Measurements from ENCODE around the gene VIM. TPM values are rescaled to one million over a fixed set of nuclear protein-coding genes. Genes with fewer than 3 reads are reported as not detected.
"Not testable (repeated sequence)": the region's sequence is repeated elsewhere in the genome, so short reads cannot be mapped to it uniquely, and the experiment has no call there.

Gene VIM
- total RNA-seq, 1 donor from 2014 or later, result 3,828 TPM

- no peak for DNase-seq (ENCODE audit: low spot score)
Measured at GRCh38 chr10:17231788-17232187, 3.7 kb downstream of the VIM start.

DNA sequence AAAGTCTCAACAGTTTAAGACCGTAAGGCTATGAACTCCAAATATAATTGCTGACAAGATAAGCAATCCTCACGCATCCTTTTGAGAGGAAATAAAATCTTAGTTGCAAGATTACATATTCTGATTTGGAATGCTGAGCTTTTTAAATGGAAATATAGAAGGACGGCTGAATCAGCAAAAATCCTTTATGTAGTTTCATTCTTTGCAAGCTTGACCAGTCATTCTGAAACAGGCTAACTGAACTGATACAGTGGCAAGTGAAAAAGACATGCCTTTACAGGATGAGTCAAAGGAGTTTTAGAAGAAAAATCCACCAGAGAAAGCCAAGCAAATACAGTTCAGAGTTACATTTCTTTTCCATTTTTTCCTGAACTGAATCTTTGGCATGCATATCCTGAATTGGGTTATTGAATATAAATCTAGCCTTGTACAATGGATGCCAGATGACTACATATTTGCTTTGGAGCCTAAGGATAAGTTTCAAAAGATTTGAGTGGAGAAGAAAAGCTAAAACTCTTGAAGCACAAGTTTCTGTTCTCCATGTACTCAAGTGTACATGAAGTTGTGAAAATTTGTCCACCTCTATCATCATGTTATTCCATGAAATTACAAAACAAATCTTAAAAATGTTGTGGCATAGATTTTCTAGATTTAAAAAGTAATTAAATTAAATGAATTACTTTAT, 4.4 kb downstream of the VIM start:
- DNase-seq (ENCODE audit: low spot score), result no peak

DNA sequence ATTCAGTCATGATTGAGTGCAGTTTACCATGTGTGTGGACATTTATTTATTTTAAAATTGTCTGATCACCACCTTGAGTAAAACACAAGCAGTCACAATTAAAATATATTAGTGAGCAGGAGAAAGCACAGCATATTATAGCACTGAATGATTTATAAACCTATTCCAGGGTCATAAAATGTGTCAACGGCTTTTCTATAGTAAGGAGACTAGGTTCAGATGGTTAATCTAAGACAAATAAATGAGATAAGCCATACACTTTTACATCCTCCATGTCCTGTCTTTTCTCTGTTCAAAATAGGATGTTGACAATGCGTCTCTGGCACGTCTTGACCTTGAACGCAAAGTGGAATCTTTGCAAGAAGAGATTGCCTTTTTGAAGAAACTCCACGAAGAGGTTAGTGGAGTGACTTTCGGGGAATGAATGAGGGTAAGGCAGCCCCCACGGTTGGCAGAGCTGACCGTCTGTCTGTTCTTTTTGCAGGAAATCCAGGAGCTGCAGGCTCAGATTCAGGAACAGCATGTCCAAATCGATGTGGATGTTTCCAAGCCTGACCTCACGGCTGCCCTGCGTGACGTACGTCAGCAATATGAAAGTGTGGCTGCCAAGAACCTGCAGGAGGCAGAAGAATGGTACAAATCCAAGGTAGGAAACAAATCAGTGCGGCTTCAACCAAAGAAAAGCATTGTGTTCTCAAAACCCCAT, 5.4 kb downstream of the VIM start:
- DNase-seq (ENCODE audit: low spot score), result no peak

- no peak for DNase-seq (ENCODE audit: low spot score)
Measured at GRCh38 chr10:17234431-17234945, 6.4 kb downstream of the VIM start.

GRCh38 chr10:17235136-17235535, 7.1 kb downstream of the VIM start:
- DNase-seq (ENCODE audit: low spot score), result no peak

DNA sequence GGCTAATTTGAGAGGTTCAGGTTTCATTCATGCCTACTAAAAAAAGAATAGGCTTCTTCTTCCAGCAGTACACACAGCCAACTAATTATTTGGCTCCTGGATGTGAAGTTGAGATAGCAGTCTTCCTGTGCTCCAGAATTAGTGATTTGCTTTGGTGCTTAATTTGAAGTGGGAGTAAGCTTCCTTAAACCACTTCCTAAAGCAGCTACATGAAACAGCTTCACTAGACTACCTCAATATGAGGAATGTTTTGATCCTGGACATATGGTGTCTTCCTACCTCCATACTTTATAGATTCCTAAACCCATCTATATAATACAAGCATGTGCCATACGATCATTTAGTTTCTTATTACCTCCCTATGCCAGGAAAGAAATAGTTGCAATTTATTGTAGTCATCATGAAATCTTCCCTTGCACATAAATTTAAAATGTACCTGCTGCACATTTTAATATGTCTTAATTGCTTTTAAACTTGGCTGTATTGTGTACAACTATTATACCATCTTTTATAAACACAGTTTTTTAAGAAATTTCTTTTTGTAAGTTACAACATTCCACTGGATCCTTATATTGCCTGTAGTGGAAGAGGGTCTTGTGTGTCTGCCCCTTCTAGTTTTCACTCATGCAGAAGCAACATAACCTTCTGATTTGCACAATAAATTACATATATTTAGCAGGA, 8.6 kb downstream of the VIM start:
- DNase-seq (ENCODE audit: low spot score), result no peak

DNA sequence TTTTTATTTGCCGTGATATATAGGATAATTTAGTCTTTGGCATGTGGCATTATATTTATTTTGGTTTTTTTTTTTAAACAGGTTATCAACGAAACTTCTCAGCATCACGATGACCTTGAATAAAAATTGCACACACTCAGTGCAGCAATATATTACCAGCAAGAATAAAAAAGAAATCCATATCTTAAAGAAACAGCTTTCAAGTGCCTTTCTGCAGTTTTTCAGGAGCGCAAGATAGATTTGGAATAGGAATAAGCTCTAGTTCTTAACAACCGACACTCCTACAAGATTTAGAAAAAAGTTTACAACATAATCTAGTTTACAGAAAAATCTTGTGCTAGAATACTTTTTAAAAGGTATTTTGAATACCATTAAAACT, 9.1 kb downstream of the VIM start:
- no peak for DNase-seq (ENCODE audit: low spot score)

DNA sequence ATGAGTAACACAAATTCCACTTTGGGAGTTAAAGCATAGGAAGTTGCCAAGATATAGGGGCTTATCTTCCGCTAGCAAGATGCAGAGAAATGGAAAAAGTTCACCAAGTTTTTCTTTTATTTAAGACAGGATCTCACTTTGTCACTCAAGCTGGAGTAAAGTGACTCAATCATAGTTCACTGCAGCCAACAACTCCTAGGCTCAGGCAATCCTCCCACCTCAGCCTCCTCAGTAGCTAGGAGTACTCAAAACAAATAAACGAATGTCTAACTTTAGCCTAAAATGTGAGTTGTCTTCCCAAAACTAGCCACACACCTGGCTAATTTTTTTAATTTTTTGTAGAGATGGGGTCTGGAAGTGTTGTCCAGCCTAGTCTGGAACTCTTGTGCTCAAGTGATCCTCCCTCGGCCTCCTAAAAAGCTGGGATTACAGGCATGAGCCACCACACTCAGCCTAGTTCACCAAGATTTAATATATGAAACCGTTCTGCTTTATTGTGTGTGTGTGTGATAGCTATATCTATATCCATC, 9.9 kb downstream of the VIM start:
- DNase-seq (ENCODE audit: low spot score), result no peak

DNA sequence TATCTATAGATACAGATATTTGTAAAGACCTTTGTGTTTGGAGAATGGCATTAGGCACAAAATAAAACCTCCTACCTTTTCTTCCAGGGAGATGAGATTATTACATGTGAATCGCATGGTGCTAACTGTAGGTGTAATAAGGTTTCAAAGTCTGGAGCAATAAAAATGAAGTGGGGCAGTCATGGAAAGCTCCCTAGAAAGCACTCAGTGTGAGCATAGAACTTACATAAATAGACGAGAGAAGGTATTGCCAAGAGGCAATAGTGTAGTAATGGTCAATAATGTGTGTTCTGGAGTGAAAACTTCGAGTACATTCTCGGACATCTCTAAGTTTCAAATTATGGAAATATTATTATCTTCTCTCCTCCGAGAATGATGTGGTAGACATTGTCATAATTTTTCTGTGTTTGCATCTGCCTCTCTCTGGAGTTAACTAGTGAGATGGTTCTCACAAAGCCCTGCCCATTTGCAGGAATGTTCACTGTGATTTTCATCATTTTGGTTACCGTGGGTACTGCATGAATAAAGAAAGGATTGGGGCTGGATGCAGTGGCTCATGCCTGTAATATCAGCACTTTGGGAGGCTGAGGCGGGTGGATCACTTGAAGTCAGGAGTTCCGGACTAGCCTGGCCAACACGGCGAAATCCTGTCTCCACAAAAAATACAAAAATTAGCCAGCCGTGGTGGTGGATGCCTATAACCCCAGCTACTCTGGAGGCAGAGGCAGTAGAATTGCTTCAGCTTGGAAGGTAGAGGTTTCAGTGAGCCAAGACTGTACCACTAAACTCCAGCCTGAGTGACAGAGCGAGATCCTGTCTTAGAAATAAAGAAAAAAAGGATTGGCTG, 10.6 kb downstream of the VIM start:
- no peak for DNase-seq (ENCODE audit: low spot score)

DNA sequence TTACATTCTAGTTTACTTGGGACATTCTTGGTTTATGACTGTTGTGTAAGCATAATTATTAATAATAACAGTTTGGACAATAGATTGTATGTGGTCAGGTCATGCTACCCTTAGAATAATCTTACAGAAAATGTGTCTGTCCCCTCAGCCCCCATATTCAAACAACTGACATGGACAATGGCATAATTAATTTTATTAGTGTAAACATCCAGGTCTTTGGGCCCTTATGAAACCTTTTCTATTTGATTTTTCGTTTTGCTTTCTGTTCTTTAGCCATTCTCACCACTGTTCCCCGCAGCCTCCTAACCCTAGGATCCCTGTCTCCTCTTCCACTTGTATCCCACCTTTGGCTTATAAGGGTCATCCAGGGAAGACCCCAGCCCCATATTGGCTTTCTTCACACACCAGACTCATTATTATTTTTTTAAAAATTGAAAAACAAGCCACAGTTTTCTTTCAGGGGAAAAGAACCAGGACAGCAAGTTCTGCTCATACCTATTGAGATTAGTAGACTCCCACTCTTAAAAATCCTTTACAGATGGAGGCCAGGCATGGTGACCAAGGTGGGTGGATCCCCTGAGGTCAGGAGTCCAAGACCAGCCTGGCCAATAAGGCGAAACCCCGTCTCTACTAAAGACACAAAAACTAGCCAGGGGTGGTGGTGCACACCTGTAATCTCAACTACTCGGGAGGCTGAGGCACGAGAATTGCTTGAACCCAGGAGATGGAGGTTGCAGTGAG, 11.5 kb downstream of the VIM start:
- DNase-seq (ENCODE audit: low spot score), result no peak

DNA sequence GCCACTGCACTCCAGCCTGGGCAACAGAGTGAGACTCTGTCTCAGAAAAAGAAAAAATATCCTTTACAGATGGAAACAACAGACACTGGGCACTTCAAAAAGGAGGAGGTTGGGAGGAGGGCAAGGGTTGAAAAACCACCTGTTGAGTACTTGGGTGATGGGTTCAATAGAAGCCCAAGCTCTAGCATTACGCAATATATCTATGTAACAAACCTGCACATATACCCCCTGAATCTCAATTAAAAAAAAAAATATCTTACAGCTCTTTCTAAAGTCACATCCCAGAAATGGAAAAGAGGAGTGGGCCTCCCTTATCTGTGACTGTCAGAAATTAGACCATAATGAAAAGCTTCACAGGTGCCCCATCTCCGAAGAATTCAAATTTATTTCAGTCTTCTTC, 12.1 kb downstream of the VIM start:
- no peak for DNase-seq (ENCODE audit: low spot score)

DNA sequence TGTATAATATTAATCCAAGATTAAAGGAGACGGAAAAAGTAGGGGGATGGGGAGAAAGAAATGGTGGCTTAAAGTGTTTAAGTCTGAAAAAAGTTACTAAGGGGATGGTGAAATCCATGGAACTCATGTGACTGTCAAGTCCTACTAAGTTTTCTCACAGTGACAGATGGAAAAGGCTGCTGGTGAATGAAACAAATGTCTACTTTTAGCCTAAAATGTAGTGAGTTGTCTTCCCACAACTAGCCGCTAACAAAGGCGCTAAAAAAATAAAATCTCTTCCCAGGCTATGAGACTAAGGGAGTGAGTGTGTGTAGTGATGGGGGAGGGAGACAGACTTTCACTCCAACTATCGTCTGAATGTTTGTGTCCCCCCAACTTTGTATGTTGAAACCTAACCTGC, 12.6 kb downstream of the VIM start:
- no peak for DNase-seq (ENCODE audit: low spot score)

- DNase-seq (ENCODE audit: low spot score), result no peak
Measured at GRCh38 chr10:17241611-17242333, 13.7 kb downstream of the VIM start.

GRCh38 chr10:17244700-17245365, 16.8 kb downstream of the VIM start:
- DNase-seq (ENCODE audit: low spot score), result no peak

DNA sequence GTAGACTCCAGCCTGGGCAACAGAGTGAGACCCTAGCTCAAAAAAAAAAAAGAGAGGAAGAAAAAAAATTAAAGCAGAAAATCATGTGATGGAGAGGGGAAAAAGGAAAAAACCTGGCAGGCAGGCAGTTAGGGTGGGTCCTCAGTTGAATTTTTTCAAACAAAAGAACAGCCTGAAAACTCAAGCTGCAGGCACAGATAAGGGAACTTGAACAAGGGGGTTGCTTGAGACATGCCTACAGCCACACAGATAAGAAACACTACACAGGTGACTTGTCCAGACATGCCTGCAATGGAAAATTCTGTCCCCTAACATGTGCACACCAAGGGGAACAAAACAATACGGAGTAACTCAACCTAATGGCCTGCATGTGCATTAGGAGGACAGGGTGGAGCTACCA, 19.2 kb downstream of the VIM start:
- no peak for DNase-seq (ENCODE audit: low spot score)

DNA sequence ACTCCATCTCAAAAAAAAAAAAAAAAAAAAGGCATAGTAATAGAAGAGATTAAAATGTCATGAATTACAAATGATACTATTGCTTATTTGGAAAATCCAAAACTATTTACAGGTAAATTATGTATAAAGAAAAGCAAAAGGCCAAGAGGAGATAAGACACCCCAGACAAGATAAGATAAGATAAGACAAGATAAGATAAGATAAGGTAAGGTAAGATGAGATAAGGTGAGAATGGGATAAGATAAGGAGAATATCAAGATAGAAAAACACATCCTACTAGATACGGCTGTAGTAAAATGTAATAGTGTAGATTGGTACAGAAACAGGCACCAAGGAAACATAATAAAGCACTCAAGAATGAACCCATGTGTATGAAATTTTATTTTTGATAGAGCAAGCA, 20.9 kb downstream of the VIM start:
- no peak for DNase-seq (ENCODE audit: low spot score)

DNA sequence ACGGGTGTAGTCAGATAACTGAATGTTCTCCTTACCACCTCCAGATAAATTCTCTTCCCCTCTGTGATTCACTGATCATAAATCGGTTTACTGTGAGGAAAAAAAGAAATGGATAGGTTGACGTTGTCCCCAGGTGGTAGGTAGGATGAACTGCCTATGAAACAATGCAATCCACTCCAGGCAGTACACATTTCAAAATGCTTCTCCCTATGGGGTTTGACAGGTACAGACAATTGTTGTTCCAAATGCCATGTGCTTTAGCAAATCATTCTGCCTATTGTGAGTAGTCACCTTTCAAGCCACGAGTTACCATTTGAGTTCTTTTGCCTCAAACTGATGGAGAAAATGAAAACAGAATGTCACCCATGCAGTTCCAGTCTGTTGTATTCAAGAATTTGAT, 21.8 kb downstream of the VIM start:
- DNase-seq (ENCODE audit: low spot score), result no peak

DNA sequence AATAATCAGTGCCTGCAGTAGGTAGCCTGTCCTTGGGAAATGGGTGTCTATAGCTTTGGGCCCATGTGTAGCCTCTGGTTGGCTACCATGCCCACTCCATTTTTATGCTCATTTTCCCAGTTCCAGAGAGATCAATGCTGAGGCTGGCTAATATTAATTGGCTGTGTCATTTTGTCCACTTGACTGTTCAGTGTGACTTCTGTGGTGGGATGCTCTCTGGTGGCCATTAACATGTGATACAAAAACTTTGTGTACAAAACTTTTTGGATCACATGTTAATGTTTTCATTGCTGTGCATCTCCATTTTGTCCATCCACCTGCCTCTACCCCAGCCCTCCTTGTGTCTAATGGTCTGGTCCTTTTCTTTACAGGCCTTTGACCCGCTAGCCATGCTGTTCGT, 22.7 kb downstream of the VIM start:
- DNase-seq (ENCODE audit: low spot score), result no peak

- not testable (repeated sequence) for DNase-seq (ENCODE audit: low spot score)
Measured at GRCh38 chr10:17254543-17255050, 26.6 kb downstream of the VIM start.

All from mesenteric fat pad (tissue), 1 donor.